ENCODE results near the gene SMIM44. TPM values are rescaled to one million over a fixed set of nuclear protein-coding genes. Genes with fewer than 3 reads are reported as not detected.

Gene SMIM44
- total RNA-seq, 1 donor from 2014 or later: not detected

DNA sequence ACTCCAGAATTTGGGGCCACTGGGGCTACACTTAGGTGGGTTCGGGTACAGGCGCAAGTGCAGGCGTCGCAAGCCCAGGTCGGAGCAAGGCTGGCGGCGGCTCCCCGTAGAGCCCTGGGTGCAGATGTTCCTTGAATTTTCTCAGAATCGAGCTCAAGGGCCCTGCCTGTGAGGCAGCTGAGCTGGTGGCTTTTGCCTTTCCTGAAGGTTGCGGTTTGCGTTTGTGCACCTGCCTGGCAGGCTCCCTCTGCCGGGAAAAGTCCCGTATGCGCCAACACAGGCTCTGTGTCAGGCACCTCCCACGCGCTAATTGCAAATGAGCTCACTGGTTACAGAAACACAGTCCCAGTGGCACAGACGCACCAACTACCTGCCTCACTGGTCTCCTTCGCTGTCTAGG lies 11.3 kb upstream of the SMIM44 start:
- Histone ChIP-seq H3K27me3 (no peaks in the 10 kb centered on the region), H3K4me3 (no peak overlapping the region), H3K4me1 (peaks cover 19% of the 10 kb centered on the region), H3K27ac (no peak overlapping the region), H3K9me3 (no peaks in the 10 kb centered on the region), H3K36me3 (peaks cover 0 to 34% of the 10 kb centered on the region in 2 donors)
- TF ChIP-seq POLR2A (IDR thresholded peaks at IDR 0.05) (no peak), POLR2AphosphoS5 (IDR thresholded peaks at IDR 0.05; ENCODE audit: insufficient read depth in 1 of 2, low read depth in 1 of 2) (no peak)
- TF ChIP-seq, protein P1, sequence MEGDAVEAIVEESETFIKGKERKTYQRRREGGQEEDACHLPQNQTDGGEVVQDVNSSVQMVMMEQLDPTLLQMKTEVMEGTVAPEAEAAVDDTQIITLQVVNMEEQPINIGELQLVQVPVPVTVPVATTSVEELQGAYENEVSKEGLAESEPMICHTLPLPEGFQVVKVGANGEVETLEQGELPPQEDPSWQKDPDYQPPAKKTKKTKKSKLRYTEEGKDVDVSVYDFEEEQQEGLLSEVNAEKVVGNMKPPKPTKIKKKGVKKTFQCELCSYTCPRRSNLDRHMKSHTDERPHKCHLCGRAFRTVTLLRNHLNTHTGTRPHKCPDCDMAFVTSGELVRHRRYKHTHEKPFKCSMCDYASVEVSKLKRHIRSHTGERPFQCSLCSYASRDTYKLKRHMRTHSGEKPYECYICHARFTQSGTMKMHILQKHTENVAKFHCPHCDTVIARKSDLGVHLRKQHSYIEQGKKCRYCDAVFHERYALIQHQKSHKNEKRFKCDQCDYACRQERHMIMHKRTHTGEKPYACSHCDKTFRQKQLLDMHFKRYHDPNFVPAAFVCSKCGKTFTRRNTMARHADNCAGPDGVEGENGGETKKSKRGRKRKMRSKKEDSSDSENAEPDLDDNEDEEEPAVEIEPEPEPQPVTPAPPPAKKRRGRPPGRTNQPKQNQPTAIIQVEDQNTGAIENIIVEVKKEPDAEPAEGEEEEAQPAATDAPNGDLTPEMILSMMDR (IDR thresholded peaks at IDR 0.05): no peak
- intact Hi-C loops (cut with DNase I): no loop called here
- no peak for DNase-seq (ENCODE audit: extremely low spot score in 2 of 2)

DNA sequence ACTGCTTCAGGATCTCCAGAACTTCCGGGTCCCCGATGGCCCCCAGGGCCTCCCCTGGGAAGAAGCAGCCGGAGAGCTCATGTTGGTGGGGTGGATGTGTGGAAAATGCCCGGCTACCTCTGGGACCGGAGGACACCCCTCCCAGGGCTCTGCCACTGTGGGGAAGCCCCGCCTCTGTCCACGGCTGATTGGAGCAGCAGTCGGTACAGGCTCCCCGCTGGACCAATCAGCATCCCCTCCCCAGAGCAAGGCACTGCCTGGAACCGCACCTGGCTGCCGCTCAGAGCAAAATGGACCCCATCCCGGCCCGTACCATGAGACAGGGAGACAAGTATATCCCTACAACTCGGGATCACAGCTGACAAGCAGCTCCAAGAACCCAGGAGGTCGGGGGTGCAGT lies 10.8 kb upstream of the SMIM44 start:
- intact Hi-C loops (cut with DNase I): no loop called here
- Histone ChIP-seq H3K27me3 (no peaks in the 10 kb centered on the region), H3K36me3 (peaks cover 0 to 34% of the 10 kb centered on the region in 2 donors), H3K9me3 (no peaks in the 10 kb centered on the region), H3K4me1 (peaks cover 13% of the 10 kb centered on the region), H3K4me3 (no peak overlapping the region), H3K27ac (no peak overlapping the region)
- no peak for DNase-seq (ENCODE audit: extremely low spot score in 2 of 2)
- TF ChIP-seq POLR2A (IDR thresholded peaks at IDR 0.05): no peak
- TF ChIP-seq, protein P1 (IDR thresholded peaks at IDR 0.05): no peak
- no peak for TF ChIP-seq POLR2AphosphoS5 (IDR thresholded peaks at IDR 0.05; ENCODE audit: insufficient read depth in 1 of 2, low read depth in 1 of 2)

DNA sequence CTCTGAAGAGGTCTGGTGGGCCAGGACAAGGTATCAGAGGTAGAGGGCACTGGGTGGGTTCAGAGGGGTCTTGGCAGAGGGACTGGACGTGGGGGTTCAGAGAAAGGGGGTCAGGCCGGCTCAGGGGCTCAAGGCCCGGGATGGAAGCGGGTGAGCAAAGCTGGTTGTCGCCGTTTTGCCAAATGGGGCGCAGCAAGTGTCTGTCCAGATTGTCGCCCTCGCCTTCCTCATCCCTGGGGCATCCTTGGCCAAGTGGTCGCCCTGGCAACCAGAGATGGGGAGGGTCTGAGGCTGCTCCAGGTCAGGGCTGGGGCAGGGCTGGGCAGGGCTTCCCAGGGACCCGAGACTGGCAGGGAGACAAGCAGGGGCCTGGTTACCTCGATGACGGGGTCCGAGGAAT lies 10.4 kb upstream of the SMIM44 start:
- intact Hi-C loops (cut with DNase I): no loop called here
- Histone ChIP-seq H3K36me3 (peaks cover 0 to 34% of the 10 kb centered on the region in 2 donors), H3K27ac (no peak overlapping the region)

DNA sequence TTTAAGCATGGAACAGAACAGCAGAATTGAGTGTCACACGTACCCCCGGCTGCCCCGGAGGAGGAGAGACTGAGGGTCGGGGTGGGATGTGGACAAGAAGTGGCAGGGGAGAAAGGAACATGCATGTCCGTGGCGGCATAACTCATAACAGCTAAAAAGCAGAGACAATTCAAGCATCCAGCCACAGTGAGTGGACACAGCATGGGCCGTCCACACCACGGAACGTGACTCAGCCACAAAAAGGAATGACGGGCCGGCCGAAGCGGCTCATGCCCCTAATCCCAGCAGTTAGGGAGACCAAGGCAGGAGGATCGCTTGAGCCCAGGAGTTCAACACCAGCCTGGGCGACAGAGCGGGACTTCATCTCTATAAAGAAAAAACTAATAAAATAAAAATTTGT lies 9.7 kb upstream of the SMIM44 start:
- Histone ChIP-seq H3K9me3 (no peaks in the 10 kb centered on the region), H3K36me3 (peaks cover 0 to 34% of the 10 kb centered on the region in 2 donors), H3K4me1 (peaks cover 11% of the 10 kb centered on the region), H3K27ac (no peak overlapping the region), H3K27me3 (no peaks in the 10 kb centered on the region), H3K4me3 (no peak overlapping the region)
- no peak for DNase-seq (ENCODE audit: extremely low spot score in 2 of 2)
- TF ChIP-seq POLR2AphosphoS5 (IDR thresholded peaks at IDR 0.05; ENCODE audit: insufficient read depth in 1 of 2, low read depth in 1 of 2): no peak
- TF ChIP-seq, protein P1 (IDR thresholded peaks at IDR 0.05): no peak
- no peak for TF ChIP-seq POLR2A (IDR thresholded peaks at IDR 0.05)
- intact Hi-C loops (cut with DNase I): no loop called here

More for the DNA sequence above, 10.4 kb upstream of the SMIM44 start:
- H3K27me3 ChIP-seq: no peaks in the 10 kb centered on the region
- DNase-seq (ENCODE audit: extremely low spot score in 2 of 2): no peak
- TF ChIP-seq, protein P1 (IDR thresholded peaks at IDR 0.05): no peak
- no peak for TF ChIP-seq POLR2AphosphoS5 (IDR thresholded peaks at IDR 0.05; ENCODE audit: insufficient read depth in 1 of 2, low read depth in 1 of 2)
- no peak for TF ChIP-seq POLR2A (IDR thresholded peaks at IDR 0.05)
- peaks cover 11% of the 10 kb centered on the region for H3K4me1 ChIP-seq
- H3K9me3 ChIP-seq: no peaks in the 10 kb centered on the region
- no peak overlapping the region for H3K4me3 ChIP-seq

DNA sequence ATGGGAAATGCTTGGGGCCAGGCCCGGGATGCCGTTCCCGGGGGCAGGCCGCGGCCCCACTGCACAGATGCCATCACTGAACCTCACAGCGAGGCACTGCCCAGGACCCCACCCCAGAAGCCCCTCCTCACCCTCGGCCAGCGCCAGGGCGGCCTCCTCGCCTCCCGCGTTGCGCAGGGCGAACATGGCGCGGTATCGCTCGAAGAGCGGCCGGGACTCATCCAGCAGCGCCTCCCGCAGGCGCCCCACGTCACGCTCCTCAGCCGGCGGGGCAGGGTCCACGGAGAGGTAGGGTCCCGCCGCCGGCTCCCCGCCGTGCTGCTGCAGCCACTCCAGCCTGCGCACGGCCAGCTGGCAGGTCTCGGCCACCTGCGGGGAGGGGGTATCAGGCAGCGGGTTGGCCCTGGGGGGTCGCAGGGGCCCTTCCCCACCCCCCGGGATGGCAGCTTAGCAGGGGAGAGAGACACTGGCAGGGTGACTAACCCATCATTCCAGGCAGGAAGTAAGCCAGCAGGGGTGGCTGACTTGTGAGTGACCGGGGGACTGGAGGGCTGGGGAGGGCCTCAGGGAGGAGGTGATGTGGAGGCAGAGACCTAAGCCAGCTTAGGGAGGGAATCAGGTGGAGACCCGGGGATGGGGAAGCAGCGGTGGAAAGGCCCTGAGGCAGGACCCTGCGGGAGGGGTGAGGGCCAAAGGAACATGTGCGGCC lies 9.0 kb upstream of the SMIM44 start:
- intact Hi-C loops (cut with DNase I): no loop called here
- no peaks in the 10 kb centered on the region for H3K27me3 ChIP-seq
- no peak overlapping the region for H3K27ac ChIP-seq
- TF ChIP-seq, protein P1 (IDR thresholded peaks at IDR 0.05): no peak
- TF ChIP-seq POLR2AphosphoS5 (IDR thresholded peaks at IDR 0.05; ENCODE audit: insufficient read depth in 1 of 2, low read depth in 1 of 2): no peak
- no peak for TF ChIP-seq POLR2A (IDR thresholded peaks at IDR 0.05)
- H3K4me1 ChIP-seq: peaks cover 11% of the 10 kb centered on the region
- DNase-seq (ENCODE audit: extremely low spot score in 2 of 2): no peak
- H3K36me3 ChIP-seq: peaks cover 0 to 34% of the 10 kb centered on the region in 2 donors
- H3K9me3 ChIP-seq: no peaks in the 10 kb centered on the region
- no peak overlapping the region for H3K4me3 ChIP-seq
